HG03520 (cell line): Measurements from ENCODE around the gene BUB1B.
A peak's percentile ranks its signal among the peaks of the same experiment; 100 is the strongest.
"Not testable (repeated sequence)": the region's sequence is repeated elsewhere in the genome, so short reads cannot be mapped to it uniquely, and the experiment has no call there.

Experiments used
- ATAC-seq: cut with Tn5 transposase; IDR thresholded peaks from one replicate; pipeline ENCODE4 v1.9.1; 2021; ENCODE audit warnings: mild to moderate bottlenecking, moderate library complexity; ENCODE audit not compliant: unreplicated experiment

Gene BUB1B, protein sequence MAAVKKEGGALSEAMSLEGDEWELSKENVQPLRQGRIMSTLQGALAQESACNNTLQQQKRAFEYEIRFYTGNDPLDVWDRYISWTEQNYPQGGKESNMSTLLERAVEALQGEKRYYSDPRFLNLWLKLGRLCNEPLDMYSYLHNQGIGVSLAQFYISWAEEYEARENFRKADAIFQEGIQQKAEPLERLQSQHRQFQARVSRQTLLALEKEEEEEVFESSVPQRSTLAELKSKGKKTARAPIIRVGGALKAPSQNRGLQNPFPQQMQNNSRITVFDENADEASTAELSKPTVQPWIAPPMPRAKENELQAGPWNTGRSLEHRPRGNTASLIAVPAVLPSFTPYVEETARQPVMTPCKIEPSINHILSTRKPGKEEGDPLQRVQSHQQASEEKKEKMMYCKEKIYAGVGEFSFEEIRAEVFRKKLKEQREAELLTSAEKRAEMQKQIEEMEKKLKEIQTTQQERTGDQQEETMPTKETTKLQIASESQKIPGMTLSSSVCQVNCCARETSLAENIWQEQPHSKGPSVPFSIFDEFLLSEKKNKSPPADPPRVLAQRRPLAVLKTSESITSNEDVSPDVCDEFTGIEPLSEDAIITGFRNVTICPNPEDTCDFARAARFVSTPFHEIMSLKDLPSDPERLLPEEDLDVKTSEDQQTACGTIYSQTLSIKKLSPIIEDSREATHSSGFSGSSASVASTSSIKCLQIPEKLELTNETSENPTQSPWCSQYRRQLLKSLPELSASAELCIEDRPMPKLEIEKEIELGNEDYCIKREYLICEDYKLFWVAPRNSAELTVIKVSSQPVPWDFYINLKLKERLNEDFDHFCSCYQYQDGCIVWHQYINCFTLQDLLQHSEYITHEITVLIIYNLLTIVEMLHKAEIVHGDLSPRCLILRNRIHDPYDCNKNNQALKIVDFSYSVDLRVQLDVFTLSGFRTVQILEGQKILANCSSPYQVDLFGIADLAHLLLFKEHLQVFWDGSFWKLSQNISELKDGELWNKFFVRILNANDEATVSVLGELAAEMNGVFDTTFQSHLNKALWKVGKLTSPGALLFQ

GRCh38 chr15:40160689-40161688, at the start of gene BUB1B:
BUB1B (plus strand) TSS chr15:40161069; CDS start chr15:40161221, 152 bp downstream.
- ATAC-seq = peak; percentile 78

DNA sequence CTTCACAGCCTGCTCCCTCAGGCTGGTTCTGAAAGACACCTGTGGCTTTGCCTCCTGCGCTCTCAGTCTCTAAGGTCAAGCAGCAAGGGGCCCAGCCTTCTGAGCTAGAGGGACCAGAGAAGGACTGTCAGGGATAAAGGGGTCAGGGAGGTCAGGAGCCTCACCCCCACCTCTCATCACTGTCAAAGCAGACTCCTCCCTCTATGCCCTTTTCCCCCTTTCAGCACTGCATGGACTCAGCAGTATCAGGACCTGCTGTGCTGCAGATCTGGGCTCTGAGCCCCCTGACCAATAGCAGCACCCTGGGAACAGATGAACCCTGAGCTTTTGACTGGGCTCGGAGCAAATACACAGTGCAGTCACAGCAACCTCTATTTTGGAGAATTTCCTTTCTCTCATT, 49.0 kb upstream of the BUB1B start:
- no peak for ATAC-seq

- ATAC-seq = no peak
Measured at GRCh38 chr15:40112789-40113188, 48.1 kb upstream of the BUB1B start.

DNA sequence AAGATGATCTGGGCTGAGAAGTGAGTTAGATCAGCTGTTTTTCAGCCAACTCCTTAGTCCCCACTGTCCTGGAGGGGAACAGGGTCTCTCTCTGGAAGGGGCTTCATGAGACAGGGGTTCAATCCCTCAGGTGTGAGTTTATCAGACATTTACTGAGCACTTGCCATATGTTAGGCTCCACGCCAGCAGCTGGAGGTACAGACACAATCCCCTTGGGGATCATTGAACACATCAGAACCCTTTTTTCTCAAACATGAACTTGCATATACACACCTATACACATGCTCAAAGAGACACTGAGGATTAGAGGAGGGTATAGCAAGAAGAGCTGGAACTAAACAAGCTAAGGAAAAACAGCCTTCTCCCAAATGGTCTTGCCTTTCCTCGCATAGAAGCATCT, 46.7 kb upstream of the BUB1B start:
- ATAC-seq = no peak

DNA sequence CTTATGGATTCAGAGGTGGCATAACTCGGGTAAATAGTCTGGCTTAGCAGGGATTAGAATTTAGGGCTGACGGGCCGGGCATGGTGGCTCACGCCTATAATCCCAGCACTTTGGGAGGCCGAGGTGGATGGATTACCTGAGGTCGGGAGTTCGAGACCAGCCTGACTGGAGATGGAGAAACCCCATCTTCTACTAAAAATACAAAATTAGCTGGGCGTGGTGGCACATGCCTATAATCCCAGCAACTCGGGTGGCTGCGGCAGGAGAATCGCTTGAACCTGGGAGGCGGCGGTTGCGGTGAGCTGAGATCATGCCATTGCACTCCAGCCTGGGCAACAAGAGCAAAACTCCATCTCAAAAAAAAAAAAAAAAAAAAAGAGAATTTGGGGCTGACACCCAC, 45.8 kb upstream of the BUB1B start:
- ATAC-seq = not testable (repeated sequence)

DNA sequence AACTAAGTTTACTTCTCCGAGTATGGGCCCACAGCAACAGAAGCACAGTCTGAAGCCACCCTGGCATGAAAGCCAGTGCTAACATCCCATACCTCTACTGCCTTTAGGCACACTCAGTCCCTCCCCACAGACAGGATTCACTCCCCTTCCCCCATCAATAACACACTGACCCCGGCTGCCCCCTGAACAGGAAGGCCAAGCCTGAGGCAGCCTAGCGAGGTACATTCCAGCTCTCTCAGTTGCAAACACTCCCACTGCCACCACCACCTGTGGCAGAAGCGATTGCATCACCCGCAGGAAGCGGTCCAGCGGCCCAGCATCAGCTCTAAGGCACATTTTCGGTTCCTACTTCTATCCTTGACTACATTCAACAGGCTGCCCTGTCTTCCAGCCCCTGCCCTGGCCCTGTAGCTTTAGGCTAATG, 45.2 kb upstream of the BUB1B start:
- ATAC-seq = peak; percentile 87

- ATAC-seq = no peak
Measured at GRCh38 chr15:40118473-40118872, 42.4 kb upstream of the BUB1B start.

DNA sequence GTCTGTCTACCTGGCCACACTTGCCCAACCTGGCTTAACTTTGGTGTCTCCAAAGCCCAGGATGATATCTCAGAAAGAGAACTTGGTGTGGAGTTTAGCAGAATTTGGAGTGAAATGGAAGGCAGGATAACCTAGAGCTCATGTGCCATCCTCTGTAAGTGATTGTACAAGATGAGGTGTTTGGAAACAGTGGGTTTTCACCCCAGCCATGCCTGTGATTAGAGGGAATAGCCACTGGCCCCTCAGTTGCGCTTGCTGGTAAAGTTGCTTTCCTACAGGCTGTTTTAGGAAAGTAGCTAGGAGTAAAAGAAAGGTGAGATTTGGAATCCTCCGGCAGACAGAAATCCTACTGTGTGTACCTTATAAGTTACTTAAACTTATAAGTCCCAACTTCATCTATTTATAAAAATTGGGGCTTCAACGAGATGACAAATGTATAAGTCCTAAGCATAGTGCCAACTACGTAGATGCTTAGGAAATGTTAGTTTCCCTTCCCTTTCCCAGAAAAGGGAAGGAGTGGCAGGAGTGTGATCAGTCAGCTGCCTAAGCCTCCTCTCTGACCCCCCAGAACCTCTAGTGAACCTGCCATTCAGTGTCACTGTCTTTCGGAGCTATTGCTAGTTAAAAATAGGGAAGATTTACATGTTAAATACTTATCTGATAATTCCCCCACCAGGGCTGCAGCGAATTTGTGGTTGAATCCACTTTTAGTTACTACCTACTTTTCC, 38.8 kb upstream of the BUB1B start:
- no peak for ATAC-seq

DNA sequence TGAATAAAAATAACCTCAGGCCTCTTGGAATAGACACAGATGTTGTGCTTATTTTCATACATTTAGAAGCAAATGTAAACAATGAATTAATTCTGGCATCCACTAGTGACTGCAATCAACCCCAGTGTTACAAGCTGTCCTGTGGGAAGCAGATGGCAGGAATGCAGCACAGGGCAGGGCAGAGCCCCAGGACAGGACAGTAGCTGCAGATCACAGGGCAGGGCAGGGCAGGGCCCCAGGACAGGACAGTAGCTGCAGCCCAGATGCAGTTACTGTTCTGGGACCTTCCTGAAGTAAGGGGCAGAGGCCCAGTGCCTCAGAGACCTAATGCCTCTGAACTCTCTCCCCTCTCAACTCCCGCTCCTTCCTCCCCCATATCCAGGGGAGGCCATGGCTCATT, 37.9 kb upstream of the BUB1B start:
- not testable (repeated sequence) for ATAC-seq

GRCh38 chr15:40123863-40124262, 37.0 kb upstream of the BUB1B start:
- not testable (repeated sequence) for ATAC-seq

GRCh38 chr15:40124333-40124732, 36.5 kb upstream of the BUB1B start:
- ATAC-seq = not testable (repeated sequence)

GRCh38 chr15:40124807-40125285, 36.0 kb upstream of the BUB1B start:
- ATAC-seq = not testable (repeated sequence)

- ATAC-seq = no peak
Measured at GRCh38 chr15:40125950-40126349, 34.9 kb upstream of the BUB1B start.

DNA sequence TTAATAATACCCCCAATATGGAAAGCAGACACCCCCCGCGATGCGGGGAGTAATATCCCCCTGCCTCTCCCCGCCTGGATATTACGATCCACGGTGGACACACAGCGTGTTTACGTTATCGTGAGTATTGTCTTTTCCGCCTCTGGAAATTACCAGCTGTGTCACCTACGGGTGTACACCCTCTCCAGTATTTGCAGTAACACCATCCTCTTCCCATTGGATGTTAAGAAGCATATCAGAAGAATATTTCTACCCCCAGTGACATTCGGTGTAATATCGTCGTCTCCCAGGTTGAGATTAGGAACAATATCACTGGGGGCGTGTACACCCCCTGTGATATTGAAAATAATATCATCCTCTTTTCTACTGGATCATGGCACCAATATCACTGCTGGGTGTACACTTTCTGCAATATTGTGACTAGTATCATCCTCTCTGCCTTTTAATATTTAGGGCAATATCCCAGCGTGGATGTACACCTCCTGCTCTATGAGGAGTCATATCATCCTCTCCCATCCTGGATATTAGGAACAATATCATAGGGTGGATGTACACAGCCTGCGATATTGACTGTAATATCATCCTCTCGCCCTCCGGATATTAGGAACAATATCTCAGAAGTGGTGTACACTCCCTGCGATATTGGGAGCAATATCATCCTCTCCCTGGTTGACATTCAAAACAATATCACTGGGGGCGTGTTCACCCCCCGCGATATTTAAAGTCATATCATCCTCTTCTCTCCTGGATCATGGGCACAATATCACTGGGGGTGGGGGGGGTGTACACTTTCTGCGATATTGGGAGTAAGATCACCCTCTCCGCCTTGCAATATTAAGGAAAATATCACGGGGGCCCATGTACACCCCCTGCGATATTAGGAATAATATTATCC, 31.9 kb upstream of the BUB1B start:
- ATAC-seq = no peak

GRCh38 chr15:40130118-40130517, 30.8 kb upstream of the BUB1B start:
- no peak for ATAC-seq

DNA sequence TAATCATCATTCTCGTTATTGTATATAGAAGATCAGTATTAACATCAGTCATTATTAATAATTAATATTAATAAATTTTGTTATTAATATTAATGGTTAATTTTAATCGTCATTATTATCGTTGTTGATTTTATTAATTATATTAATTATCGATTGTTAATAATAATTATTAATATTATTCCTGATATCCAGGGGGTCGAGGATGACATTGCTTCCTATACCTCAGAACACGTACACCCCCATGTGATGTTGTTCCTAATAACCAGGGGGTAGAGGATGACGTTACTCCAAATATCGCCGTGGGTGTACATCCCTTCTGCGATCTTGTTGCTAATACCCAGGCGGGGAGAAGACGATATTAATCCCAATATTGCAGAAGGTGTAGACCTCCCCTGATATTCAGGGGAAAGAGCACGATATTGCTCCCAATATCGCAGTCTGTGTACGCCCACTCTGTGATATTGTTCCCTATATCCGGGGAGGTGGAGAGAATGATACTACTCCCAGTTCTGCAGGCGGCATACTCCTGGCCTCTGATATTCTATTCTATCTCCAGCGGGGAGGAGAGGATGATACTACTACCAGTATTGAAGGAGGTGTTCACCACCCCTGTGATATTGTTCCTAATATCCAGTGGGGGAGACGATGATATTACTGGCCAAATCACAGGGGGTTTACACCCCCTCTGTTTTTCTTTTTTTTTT, 29.9 kb upstream of the BUB1B start:
- ATAC-seq = no peak

- no peak for ATAC-seq
Measured at GRCh38 chr15:40133544-40133943, 27.3 kb upstream of the BUB1B start.

DNA sequence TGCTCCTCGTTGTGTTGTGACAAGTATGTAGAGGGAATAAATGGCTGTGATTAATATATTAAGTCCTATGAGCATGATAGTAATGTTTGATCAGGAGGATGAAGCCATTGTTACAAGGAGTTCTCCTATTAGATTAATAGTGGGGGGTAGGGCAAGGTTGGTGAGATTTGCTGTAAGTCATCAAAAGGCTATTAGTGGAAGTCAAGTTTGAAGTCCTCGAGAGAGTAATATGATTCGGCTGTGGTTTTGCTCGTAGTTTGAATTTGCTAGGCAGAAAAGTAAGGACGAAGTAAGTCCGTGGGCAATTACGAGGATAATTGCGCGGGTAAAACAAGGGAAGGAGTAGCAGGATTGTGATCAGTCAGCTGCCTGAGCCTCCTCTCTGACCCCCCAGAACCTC, 26.0 kb upstream of the BUB1B start:
- ATAC-seq = no peak
